GM19025 (cell line): ENCODE measurements around the gene CARD6.
A peak's percentile ranks its signal among the peaks of the same experiment; 100 is the strongest.
"Not testable (repeated sequence)": the region's sequence is repeated elsewhere in the genome, so short reads cannot be mapped to it uniquely, and the experiment has no call there.

Experiments used
- ATAC-seq: cut with Tn5 transposase; IDR thresholded peaks from one replicate; pipeline ENCODE4 v1.9.1; 2021; ENCODE audit warnings: mild to moderate bottlenecking, low read depth, moderate library complexity; ENCODE audit not compliant: unreplicated experiment

CARD6 gene, protein sequence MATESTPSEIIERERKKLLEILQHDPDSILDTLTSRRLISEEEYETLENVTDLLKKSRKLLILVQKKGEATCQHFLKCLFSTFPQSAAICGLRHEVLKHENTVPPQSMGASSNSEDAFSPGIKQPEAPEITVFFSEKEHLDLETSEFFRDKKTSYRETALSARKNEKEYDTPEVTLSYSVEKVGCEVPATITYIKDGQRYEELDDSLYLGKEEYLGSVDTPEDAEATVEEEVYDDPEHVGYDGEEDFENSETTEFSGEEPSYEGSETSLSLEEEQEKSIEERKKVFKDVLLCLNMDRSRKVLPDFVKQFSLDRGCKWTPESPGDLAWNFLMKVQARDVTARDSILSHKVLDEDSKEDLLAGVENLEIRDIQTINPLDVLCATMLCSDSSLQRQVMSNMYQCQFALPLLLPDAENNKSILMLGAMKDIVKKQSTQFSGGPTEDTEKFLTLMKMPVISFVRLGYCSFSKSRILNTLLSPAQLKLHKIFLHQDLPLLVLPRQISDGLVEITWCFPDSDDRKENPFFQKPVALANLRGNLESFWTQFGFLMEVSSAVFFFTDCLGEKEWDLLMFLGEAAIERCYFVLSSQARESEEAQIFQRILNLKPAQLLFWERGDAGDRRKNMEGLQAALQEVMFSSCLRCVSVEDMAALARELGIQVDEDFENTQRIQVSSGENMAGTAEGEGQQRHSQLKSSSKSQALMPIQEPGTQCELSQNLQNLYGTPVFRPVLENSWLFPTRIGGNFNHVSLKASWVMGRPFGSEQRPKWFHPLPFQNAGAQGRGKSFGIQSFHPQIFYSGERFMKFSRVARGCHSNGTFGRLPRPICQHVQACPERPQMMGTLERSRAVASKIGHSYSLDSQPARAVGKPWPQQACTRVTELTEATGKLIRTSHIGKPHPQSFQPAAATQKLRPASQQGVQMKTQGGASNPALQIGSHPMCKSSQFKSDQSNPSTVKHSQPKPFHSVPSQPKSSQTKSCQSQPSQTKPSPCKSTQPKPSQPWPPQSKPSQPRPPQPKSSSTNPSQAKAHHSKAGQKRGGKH

DNA sequence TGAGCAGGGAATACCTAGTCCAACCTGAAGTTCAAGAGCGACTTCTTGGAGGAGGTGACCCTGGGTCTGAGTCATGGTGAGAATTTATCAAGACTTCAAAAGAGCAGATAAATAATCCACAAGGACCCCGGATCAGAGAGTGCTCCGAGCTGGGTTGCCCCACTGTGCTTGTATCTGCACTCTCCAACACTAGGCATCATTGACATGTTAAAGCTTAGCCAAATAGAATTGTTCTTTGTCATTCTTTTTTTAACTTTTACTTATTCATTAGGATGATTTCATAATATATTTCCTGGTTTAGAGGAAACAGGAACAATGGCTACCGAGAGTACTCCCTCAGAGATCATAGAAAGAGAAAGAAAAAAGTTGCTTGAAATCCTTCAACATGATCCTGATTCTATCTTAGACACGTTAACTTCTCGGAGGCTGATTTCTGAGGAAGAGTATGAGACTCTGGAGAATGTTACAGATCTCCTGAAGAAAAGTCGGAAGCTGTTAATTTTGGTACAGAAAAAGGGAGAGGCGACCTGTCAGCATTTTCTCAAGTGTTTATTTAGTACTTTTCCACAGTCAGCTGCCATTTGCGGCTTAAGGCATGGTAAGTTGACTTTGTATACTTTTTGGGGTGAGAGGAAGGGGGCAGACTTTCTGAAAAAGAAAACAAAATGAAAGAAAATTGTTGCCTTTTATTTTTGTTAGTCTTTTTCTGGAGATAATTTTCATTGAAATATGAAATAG is at the start of gene CARD6:
CARD6 (plus strand) TSS at position 300 of the 738 bp plus-strand sequence; CDS start at position 316, 16 bp downstream.
- ATAC-seq: peak; percentile 48

DNA sequence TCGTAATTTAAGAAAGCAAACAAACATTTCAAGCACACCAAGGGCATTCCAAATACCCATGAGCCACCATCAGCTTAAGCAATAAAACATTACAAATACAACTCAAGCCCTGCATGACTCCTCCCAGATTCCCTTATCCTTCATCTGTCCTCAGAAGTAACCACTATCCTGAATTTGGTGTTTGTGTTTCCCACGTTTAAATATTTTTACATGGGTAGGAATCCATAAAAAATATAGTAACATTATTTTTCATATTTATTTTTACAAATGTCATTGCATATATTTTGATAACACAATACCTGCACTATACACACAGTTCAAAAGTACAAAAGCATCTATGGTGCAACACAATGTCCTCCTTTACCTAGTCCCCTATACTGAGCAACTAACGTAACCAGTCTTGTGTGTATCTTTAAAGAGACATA is 49.4 kb upstream of the CARD6 start:
- no peak for ATAC-seq

DNA sequence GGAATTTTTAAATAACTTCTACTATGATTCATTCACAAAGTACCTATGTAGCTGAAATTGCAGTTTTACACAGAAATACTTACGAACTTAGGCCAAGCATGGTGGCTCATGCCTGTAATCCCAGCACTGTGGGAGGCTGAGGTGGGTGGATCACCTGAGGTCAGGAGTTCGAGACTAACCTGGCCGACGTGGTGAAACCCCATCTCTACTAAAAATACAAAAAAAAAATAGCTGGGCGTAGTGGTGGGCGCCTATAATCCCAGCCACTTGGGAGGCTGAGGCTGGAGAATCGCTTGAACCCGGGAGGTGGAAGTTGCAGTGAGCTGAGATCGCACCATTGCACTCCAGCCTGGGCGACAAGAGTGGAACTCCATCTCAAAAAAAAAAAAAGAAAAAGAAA is 48.5 kb upstream of the CARD6 start:
- not testable (repeated sequence) for ATAC-seq

DNA sequence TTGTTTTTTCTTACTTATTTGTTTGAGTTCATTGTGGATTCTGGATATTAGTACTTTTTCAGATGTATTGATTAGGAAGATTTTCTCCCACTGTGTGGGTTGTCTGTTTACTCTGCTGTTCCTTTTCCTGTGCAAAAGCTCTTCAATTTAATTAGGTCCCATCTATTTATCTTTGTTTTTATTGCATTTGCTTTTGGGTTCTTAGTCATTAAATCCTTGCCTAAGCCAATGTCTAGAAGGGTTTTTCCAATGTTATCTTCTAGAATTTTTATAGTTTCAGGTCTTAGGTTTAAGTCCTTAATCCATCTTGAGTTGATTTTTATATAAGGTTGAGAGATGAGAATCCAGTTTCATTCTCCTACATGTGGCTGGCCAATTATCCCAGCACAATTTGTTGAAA is 46.8 kb upstream of the CARD6 start:
- ATAC-seq: not testable (repeated sequence)

DNA sequence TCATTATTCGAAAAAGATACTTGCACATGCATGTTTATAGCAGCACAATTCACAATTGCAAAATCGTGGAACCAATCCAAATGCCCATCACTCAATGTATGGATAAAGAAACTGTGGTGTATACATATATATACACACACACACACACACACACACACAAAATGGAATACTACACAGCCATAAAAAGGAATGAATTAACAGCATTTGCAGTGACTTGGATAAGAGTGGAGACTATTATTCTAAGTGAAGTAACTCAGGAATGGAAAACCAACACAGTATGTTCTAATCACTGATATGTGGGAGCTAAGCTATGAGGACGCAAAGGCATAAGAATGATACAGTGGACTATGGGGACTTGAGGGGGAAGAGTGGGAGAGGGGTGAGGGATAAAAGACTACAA is 46.3 kb upstream of the CARD6 start:
- not testable (repeated sequence) for ATAC-seq

DNA sequence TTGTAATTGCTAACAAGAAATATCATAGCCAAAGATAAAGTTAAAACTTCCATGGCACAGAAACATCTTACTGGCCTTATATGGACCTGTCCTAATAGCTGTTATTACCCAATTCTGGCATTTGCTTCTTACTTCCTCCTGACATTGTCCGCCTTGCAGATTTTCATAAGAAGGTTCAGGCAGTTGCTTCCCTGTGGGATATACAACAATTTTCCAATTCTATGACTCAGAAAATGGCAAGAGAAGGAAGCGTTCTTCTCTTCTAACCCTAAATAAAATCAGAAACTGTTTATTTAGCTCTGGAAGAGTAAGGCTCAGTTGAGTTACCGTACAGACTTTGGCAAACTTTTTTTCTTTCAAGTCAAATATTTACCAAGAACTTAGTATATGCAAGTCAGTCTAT is 44.7 kb upstream of the CARD6 start:
- ATAC-seq: no peak

DNA sequence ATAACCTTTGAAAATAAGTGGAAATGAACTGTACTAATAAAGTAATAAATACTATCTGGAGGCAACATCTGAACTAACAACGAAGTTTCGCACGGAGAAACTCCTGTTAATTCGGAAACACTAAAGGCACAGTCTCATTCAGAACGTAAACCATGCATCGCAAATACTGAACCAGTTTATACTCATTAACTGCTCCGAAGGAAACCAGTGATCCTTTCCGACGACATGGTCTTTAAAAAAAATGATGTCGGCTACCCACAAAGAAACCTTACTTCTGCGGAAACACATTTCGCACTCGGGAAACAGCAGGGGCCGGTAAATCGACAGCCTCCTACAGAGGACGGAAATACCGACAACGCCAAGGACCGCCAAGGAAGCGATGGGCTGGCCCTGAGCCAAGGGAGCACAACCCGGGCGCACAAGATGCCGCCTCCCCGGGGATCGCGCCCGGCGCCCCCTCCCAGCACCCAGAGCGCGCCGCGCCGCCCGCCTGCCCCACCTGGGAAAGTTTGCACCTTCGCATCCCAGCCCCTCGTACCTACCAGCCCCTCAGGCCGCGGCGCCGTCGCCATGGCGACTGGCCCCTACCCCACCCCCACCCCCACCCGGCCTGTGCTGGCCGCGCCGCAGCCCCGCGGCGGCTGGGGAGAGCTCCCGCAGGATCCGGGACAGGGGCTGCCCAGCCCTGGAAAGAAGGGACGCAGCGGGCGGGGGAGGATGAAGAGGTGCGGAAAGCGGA is 43.7 kb upstream of the CARD6 start:
- ATAC-seq: peak; percentile 30

DNA sequence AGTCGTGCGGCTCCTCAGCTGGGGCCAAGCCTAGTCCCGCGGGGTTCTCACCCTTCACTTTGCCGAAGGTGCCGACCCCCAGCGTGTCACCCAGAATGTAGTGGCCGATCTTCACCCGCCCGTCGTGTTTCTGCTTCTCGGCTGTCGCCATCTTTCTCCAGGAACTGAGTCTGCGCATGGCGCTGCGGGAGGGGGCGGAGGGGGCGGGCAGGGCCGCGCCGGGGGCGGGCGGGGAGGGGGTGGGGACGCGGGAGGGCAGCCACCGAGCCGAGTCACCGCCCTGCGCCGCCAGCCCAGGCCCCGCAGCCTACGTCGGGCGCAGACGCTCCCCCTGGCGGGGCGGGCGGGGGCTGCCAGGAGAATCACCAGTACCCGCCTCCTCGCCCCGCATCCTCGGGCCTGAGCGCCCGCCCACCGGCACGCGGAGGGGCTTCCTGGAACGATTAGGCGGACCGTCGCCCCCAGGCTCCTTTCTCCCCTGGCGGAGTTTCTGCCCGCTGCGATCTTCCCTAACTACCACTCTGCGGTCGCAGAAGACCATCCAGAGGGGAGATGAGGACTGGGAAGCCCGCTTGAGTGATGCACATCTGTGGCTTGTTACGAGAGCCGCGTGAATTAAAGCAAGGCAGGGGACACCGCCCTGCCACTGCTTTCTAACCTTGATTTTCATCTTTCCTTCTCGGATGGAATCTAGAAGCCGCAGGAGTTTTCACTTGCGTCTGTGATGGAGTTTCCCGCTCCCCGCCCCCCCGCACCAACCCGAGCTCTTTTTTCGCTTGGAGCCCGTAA is 43.0 kb upstream of the CARD6 start, which contains the start of gene PRKAA1:
PRKAA1 (minus strand) TSS at position 363 of the 789 bp plus-strand sequence; CDS start at position 178, 185 bp downstream.
- ATAC-seq: peak; percentile 97

DNA sequence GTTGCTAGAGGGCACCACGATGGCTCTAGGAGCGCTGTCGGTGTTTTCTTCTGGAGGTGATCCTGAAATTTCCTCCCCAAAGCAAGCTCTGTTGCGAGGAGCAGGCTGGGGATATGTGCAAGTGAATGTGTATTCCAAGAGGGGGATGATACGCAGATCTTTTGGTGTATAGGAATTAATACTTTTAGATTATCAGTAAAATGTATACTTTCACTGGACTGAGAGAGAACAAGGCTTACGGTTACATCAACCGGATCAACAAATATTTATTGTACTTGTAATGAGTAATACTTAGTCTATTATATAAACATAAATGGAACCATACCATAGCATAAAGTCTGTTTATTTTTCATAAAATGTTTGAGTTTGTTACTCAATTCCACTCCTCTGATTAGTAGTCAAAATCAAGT is 42.4 kb upstream of the CARD6 start:
- ATAC-seq: no peak

DNA sequence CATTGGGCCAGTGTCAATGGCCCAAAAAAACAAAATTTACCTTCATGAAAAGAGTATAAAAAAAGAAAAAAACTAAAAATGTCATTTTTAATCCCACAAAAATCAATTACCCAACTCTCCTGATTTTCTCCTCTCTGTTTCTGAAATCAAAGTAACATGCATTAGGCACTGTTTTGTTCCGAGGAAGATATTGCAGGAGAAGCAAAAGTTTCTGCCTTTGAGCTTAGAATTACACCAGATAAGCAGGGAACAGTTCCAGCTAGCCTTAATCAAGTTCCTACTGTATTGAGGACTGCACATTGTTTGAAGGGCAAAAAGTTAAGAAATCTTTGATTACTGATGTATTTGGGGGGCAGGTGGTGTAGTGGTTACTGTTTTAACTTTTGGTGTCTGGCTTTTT is 41.9 kb upstream of the CARD6 start:
- ATAC-seq: no peak

DNA sequence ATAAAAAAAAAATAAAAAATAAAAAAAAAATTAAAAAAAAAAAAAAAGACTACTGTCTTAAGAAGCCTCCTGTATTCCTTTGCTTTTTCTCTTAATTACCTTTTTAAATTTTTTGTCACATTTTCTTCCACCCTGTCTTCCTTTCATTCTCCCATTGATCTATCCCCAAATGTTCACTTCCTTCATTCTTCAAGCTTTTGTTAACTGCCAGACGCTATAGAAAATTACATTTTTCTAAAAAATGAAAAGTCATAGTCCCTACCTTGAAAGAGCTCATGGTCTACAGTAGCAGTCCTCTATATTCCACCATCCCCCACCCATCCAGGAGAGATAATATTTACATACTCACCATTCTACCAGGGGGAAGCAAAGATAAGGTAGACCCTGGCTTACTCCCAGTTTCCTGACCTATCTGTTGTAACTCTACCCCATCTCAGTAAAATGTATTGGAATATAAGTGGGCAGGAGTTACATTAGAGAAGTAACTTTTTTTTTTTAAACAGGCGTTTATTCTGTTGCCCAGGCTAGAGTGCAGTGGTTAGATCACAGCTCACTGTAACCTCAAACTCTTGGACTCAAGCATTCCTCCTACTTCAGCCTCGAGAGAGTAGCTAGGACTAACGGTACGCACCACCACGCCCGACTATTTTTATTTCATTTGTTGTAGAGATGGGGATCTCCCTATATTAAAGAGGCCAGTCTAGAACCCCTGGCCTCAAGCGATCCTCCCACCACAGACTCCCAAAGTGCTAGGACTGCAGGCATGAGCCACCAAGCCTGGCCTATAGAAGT is 39.2 kb upstream of the CARD6 start:
- no peak for ATAC-seq

DNA sequence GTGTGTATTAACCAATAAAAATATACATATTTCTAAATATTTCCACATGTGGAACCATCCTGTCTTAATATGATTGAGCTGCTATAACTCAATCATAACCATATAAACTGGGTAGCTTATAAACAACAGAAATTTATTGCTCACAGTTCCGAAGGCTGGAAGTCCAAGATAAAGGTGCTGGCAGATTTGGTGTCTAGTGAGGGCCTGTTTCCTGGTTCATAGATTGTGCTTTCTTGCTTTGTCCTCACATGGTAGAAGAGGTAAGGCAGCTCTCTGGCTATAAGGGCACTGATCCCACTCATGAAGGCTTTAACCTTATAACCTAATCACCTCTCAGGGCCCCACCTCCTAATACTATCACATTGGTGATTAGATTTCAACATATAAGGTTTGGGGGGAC is 29.0 kb upstream of the CARD6 start:
- no peak for ATAC-seq

DNA sequence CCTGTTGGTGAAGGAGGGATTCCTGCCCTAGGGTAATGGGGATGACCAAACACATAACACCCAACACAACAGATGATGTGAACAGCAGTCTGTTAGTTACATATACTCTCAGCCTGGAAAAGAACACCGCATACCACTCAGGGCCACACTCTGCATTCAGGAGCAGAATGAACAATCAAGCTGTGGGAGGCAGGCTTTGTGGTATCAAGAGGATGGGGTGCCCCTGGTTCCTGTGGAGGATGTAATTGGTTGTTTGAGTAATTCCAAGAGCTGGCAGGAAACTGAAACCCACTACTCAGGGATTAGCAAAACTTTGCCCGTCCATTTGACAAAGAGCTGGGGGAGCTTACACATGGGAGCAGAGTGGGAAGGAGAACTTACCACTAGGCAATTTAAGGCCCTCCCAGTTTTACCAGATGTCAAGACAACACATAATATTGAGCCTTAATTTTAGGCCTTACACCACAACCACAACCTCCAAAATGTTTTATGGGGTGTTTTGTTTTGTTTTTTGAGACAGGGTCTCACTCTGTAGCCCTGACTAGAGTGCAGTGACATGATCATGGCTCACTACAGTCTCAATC is 27.4 kb upstream of the CARD6 start:
- ATAC-seq: no peak

DNA sequence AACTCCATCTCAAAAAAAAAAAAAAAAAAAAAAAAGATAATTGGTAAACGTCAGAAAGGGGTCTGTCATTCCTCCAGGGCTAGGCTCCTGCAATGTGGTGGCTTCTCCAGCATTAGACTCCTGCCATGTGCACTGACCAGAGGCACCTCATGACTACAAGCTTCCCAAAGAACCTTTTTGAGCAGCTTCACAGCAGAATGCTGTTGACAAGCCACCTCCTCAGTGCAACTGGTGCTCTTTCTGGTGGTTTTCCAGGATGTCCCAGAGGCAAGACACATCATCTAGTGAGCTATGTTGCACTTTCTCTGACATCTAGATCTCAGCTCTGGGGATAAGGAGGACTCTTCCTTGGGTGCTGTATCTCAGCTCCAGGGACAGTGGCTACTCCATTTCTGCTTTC is 17.7 kb upstream of the CARD6 start:
- no peak for ATAC-seq

DNA sequence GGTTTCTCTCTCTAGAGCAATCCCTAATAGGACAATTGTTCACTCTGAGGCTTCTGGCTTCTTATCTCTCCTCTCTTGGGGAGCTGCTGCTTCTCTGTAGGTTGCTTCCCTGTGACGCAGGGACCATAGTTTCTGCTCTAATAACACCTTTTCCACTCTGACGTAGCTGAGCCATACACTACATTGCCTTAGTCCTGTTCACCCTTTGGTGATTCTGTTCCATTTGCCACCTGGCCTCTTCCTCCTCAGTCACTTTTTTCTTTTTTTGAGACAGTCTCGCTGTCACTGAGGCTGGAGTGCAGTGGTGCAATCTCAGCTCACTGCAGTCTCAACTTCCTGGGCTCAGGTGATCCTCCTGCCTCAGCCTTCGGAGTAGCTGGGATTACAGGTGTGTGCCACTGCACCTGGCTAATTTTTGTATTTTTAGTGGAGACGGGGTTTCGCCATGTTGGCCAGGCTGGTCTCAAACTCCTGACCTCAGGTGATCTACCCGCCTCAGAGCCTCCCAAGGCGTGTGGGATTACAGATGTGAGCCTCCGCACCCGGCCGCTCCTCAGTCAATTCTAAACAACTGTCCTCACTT is 15.6 kb upstream of the CARD6 start:
- ATAC-seq: not testable (repeated sequence)

DNA sequence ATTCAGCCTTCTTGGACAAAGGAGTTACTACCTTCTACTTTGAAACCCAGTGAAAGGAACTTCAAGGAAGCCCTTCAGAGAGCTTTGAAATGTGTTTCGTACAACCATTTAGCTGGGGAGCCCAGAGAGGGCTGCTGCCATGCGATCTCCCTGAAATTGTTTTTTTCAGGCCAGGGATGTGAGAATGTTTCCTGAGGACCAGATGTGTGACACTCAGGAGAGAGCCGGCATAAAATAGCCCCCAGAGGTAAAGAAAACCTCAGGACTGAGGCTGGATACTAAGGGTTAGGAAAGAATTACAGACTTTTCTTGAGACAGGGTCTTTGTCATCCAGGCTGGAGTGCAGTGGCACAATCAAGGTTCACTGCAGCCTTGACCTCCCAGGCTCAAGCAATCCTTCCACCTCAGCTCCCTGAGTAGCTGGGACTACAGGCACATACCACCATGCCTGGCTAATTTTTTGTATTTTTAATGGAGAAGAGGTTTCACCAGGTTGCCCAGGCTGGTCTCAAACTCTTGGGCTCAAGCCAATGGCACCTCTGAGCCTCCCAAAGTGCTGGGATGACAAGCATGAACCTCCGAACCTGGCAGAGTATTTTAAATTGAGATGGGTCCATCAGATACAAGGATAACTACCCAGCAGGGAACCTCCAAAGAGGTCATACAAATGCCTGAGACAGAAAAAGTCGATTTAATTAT is 14.5 kb upstream of the CARD6 start:
- ATAC-seq: no peak
